Measurements from ENCODE around the gene ERO1A. TPM values are rescaled to one million over a fixed set of nuclear protein-coding genes. Genes with fewer than 3 reads are reported as not detected.
A peak's percentile ranks its signal among the peaks of the same experiment; 100 is the strongest.
"Not testable (repeated sequence)": the region's sequence is repeated elsewhere in the genome, so short reads cannot be mapped to it uniquely, and the experiment has no call there.

The ERO1A gene
- polyA plus RNA-seq (ENCODE audit: insufficient read length in 3 of 3), result 10 to 100 TPM; 23.2 to 26.5 (median 25.6) TPM
- long read RNA-seq, donor 1, partial matches to known transcripts, result 8 of 8 reads
- long read RNA-seq, donor 1, other reads (novel, unspliced or antisense), result 0 of 8 reads
- long read RNA-seq, donor 2, partial matches to known transcripts, result 7 of 17 reads
- long read RNA-seq, donor 2, other reads (novel, unspliced or antisense), result 9 of 17 reads
- long read RNA-seq, donor 3, result 0 reads
- long read RNA-seq, donor 4, partial matches to known transcripts, result 6 of 6 reads
- long read RNA-seq, donor 4, other reads (novel, unspliced or antisense), result 0 of 6 reads
- long read RNA-seq, donor 5, partial matches to known transcripts, result 0 of 1 reads
- long read RNA-seq, donor 5, other reads (novel, unspliced or antisense), result 0 of 1 reads
- long read RNA-seq, donor 6, partial matches to known transcripts, result 5 of 5 reads
- long read RNA-seq, donor 6, other reads (novel, unspliced or antisense), result 0 of 5 reads
- long read RNA-seq, donor 7, partial matches to known transcripts, result 211 of 263 reads
- long read RNA-seq, donor 7, other reads (novel, unspliced or antisense), result 51 of 263 reads
- long read RNA-seq, donor 8, result 0 reads
- long read RNA-seq, donor 9, result 0 reads
- long read RNA-seq, donor 10, partial matches to known transcripts, result 8 of 8 reads
- long read RNA-seq, donor 10, other reads (novel, unspliced or antisense), result 0 of 8 reads
- long read RNA-seq, donor 11, partial matches to known transcripts, result 7 of 7 reads
- long read RNA-seq, donor 11, other reads (novel, unspliced or antisense), result 0 of 7 reads
- long read RNA-seq, donor 12, partial matches to known transcripts, result 12 of 12 reads
- long read RNA-seq, donor 12, other reads (novel, unspliced or antisense), result 0 of 12 reads
- long read RNA-seq, donor 13, partial matches to known transcripts, result 105 of 148 reads
- long read RNA-seq, donor 13, other reads (novel, unspliced or antisense), result 43 of 148 reads
- long read RNA-seq, donor 14, result 0 reads
- long read RNA-seq, donor 15, result 0 reads
- long read RNA-seq, donor 16, partial matches to known transcripts, result 8 of 9 reads
- long read RNA-seq, donor 16, other reads (novel, unspliced or antisense), result 0 of 9 reads

GRCh38 chr14:52695481-52696091 is at the start of gene ERO1A:
TSS of gene ERO1A (minus strand) at chr14:52695558. CDS start at chr14:52695481, 77 bp downstream.
- peak; percentile 71 for DNase-seq

GRCh38 chr14:52741865-52742264 is 46.5 kb upstream of the ERO1A start:
- DNase-seq, result no peak

GRCh38 chr14:52740751-52741150 is 45.4 kb upstream of the ERO1A start:
- DNase-seq, result no peak

- DNase-seq, result no peak
Observed at GRCh38 chr14:52738409-52738808, 43.1 kb upstream of the ERO1A start.

GRCh38 chr14:52735921-52736489 is 40.6 kb upstream of the ERO1A start:
- DNase-seq, result no peak

GRCh38 chr14:52733824-52734223 is 38.5 kb upstream of the ERO1A start:
- DNase-seq, result no peak

- peak; percentile 14 for DNase-seq
Observed at GRCh38 chr14:52730709-52731111, 35.4 kb upstream of the ERO1A start.

- DNase-seq, result peak; percentile 98
Observed at GRCh38 chr14:52729925-52730708, 34.8 kb upstream of the ERO1A start, which contains the start of gene STYX. TSS of gene STYX (plus strand) at chr14:52730166. CDS start at chr14:52730475, 309 bp downstream.

- no peak for DNase-seq
Observed at GRCh38 chr14:52729585-52729924, 34.2 kb upstream of the ERO1A start.

GRCh38 chr14:52729035-52729434 is 33.7 kb upstream of the ERO1A start:
- DNase-seq, result not testable (repeated sequence)

GRCh38 chr14:52727509-52727908 is 32.2 kb upstream of the ERO1A start:
- DNase-seq, result not testable (repeated sequence)

- DNase-seq, result no peak
Observed at GRCh38 chr14:52724360-52724644, 28.9 kb upstream of the ERO1A start.

GRCh38 chr14:52723514-52724359 is 28.4 kb upstream of the ERO1A start:
- DNase-seq, result no peak

- DNase-seq, result no peak
Observed at GRCh38 chr14:52716155-52716554, 20.8 kb upstream of the ERO1A start.

GRCh38 chr14:52711666-52712065 is 16.3 kb upstream of the ERO1A start:
- DNase-seq, result no peak

GRCh38 chr14:52706724-52707706 is 11.7 kb upstream of the ERO1A start, which contains the start of gene PSMC6:
TSS of gene PSMC6 (plus strand) at chr14:52707200. CDS start at chr14:52707220, 20 bp downstream.
- peak; percentile 94 for DNase-seq

GRCh38 chr14:52706286-52706685 is 10.9 kb upstream of the ERO1A start:
- DNase-seq, result no peak

GRCh38 chr14:52703664-52704063 is 8.3 kb upstream of the ERO1A start:
- DNase-seq, result no peak

- DNase-seq, result no peak
Observed at GRCh38 chr14:52703225-52703624, 7.9 kb upstream of the ERO1A start.
